H1 (cell line): ENCODE measurements around the gene ADAM12. TPM values are rescaled to one million over a fixed set of nuclear protein-coding genes. Genes with fewer than 3 reads are reported as not detected.

Experiments used
- CTCF ChIA-PET: fragments of 300-600 bp; sonication (Branson Sonifier 250); formaldehyde crosslinking; loops from one replicate; lab custom pipeline; 2021; ENCODE audit not compliant: partially characterized antibody; lab: Charles Lee
- POLR2A ChIA-PET: fragments of 300-600 bp; sonication (Branson Sonifier 250); formaldehyde crosslinking; loops from one replicate; lab custom pipeline; 2021; ENCODE audit warnings: inconsistent platforms; ENCODE audit not compliant: partially characterized antibody; lab: Charles Lee
- DNase-seq, 2 experiments: peaks; one replicate each; pipeline versions ENCODE4 v3.0.0 to v3.0.0-alpha.2; 2010 to 2022; ENCODE audit warnings: low spot score in 2 of 2, low read depth in 1 of 2, mixed read lengths in 1 of 2
- FAIRE-seq: peaks from 2 replicates; lab custom pipeline; 2011; peaks lifted over from hg19 to GRCh38; lab: Jason Lieb, UNC
- H2AFZ ChIP-seq: 2 replicates; pipeline ENCODE4 v1.8.1; 2012; ENCODE audit warnings: low read length, inconsistent platforms
- H2AK5ac ChIP-seq: 2 replicates; pipeline ENCODE4 v1.6.1; 2013; ENCODE audit warnings: low read depth, low read length
- H2BK120ac ChIP-seq: replicated peaks from 2 replicates; pipeline ENCODE3; 2013; ENCODE audit warnings: low read depth, low read length, inconsistent platforms
- H2BK12ac ChIP-seq: 2 replicates; pipeline ENCODE4 v1.6.1; 2013; ENCODE audit warnings: low read depth, low read length
- H2BK15ac ChIP-seq: 2 replicates; pipeline ENCODE4 v1.6.1; 2013; ENCODE audit warnings: low read length
- H2BK20ac ChIP-seq: 2 replicates; pipeline ENCODE4 v1.6.1; 2013; ENCODE audit warnings: low read length
- H2BK5ac ChIP-seq: 2 replicates; pipeline ENCODE4 v1.6.1; 2013; ENCODE audit warnings: low read depth, low read length
- H3K14ac ChIP-seq: 2 replicates; pipeline ENCODE4 v1.6.1; 2013; ENCODE audit warnings: inconsistent platforms; ENCODE audit not compliant: insufficient read length
- H3K18ac ChIP-seq: 2 replicates; pipeline ENCODE4 v1.6.1; 2013; ENCODE audit warnings: low read length; ENCODE audit errors: extremely low read depth
- H3K23ac ChIP-seq: 2 replicates; pipeline ENCODE4 v1.6.1; 2013; ENCODE audit warnings: inconsistent platforms; ENCODE audit not compliant: insufficient read length
- H3K23me2 ChIP-seq: 2 replicates; pipeline ENCODE4 v1.6.1; 2013; ENCODE audit warnings: low read depth, low read length
- H3K27ac ChIP-seq: 2 replicates; pipeline ENCODE4 v1.6.1; 2011; ENCODE audit warnings: low read depth, low read length, inconsistent platforms
- H3K27me3 ChIP-seq, 4 experiments: replicated peaks in 1 of 4; 1 replicate in 1 of 4; 2 replicates in 3 of 4; pipeline versions ENCODE4 v1.6.1 to v1.8.1; 2011 to 2013; ENCODE audit warnings: low read length in 3 of 4, mild to moderate bottlenecking in 3 of 4, inconsistent platforms in 2 of 4, mixed read lengths in 2 of 4, moderate library complexity in 1 of 4; ENCODE audit not compliant: control insufficient read depth in 3 of 4, insufficient read depth in 3 of 4; ENCODE audit errors: extremely low read depth in 1 of 4
- H3K36me3 ChIP-seq, 4 experiments: 2 replicates each; pipeline versions ENCODE4 v1.6.1 to v1.8.1; 2011 to 2013; ENCODE audit warnings: mild to moderate bottlenecking in 4 of 4, low read length in 3 of 4, moderate library complexity in 2 of 4, control low read depth in 1 of 4, inconsistent platforms in 1 of 4; ENCODE audit not compliant: insufficient read depth in 4 of 4, control insufficient read depth in 2 of 4
- H3K4ac ChIP-seq: replicated peaks from 2 replicates; pipeline ENCODE3; 2013; ENCODE audit warnings: low read length, low read depth, mixed read lengths, inconsistent platforms; ENCODE audit not compliant: insufficient read length
- H3K4me1 ChIP-seq, 4 experiments: replicated peaks in 1 of 4; 1 replicate in 1 of 4; 2 replicates in 3 of 4; pipeline versions ENCODE4 v1.6.1 to v1.8.1; 2011 to 2013; ENCODE audit warnings: low read length in 3 of 4, inconsistent platforms in 2 of 4, mixed read lengths in 1 of 4; ENCODE audit not compliant: insufficient read depth in 4 of 4, control insufficient read depth in 3 of 4
- H3K4me2 ChIP-seq, 2 experiments: 2 replicates each; pipeline versions ENCODE4 v1.6.1 to v1.8.1; 2011 to 2013; ENCODE audit warnings: low read depth in 2 of 2, low read length in 2 of 2, control low read depth in 1 of 2, inconsistent platforms in 1 of 2, mild to moderate bottlenecking in 1 of 2; ENCODE audit not compliant: insufficient read depth in 1 of 2
- H3K4me3 ChIP-seq, 4 experiments: fragments of 200-600, 300-600 bp in 1 of 4; sonication (generic), shearing (Covaris generic), sonication (Bioruptor Twin) in 1 of 4; 2 replicates each; pipeline versions ENCODE4 v1.5.1 to v1.8.1; 2011 to 2016; ENCODE audit warnings: low read length in 4 of 4, low read depth in 3 of 4, control low read depth in 2 of 4, inconsistent platforms in 2 of 4, mild to moderate bottlenecking in 2 of 4, mixed read lengths in 1 of 4, moderate library complexity in 1 of 4; ENCODE audit not compliant: insufficient read depth in 2 of 4; ENCODE audit errors: extremely low read depth in 1 of 4
- H3K56ac ChIP-seq: replicated peaks from 2 replicates; pipeline ENCODE3; 2013; ENCODE audit warnings: low read depth, mild to moderate bottlenecking, mixed read lengths, low read length, inconsistent platforms; ENCODE audit not compliant: insufficient read length
- H3K79me1 ChIP-seq: 2 replicates; pipeline ENCODE4 v1.6.1; 2013; ENCODE audit warnings: low read depth, low read length, control low read depth
- H3K79me2 ChIP-seq, 2 experiments: 2 replicates each; pipeline versions ENCODE4 v1.6.1 to v1.8.1; 2012 to 2013; ENCODE audit warnings: low read length in 2 of 2, mild to moderate bottlenecking in 2 of 2, inconsistent platforms in 1 of 2; ENCODE audit not compliant: insufficient read depth in 2 of 2, control insufficient read depth in 1 of 2
- H3K9ac ChIP-seq, 4 experiments: replicated peaks in 1 of 4; 1 replicate in 1 of 4; 2 replicates in 3 of 4; pipeline versions ENCODE4 v1.6.1 to v1.8.1; 2011 to 2013; ENCODE audit warnings: low read depth in 3 of 4, low read length in 3 of 4, control low read depth in 2 of 4, mild to moderate bottlenecking in 2 of 4, moderate library complexity in 2 of 4, inconsistent platforms in 1 of 4; ENCODE audit errors: extremely low read depth in 1 of 4
- H3K9me3 ChIP-seq, 2 experiments: 2 replicates each; pipeline versions ENCODE4 v1.6.1 to v1.8.1; 2012 to 2013; ENCODE audit warnings: mild to moderate bottlenecking in 2 of 2, moderate library complexity in 2 of 2, control low read depth in 1 of 2, inconsistent platforms in 1 of 2, low read depth in 1 of 2, low read length in 1 of 2, mixed read lengths in 1 of 2; ENCODE audit not compliant: insufficient read depth in 2 of 2
- H4K20me1 ChIP-seq, 2 experiments: replicated peaks in 1 of 2; 2 replicates each; pipeline versions ENCODE3 to v1.8.1; 2011 to 2013; ENCODE audit warnings: inconsistent platforms in 2 of 2, low read length in 2 of 2, mild to moderate bottlenecking in 1 of 2; ENCODE audit not compliant: insufficient read depth in 2 of 2, control insufficient read depth in 1 of 2
- H4K5ac ChIP-seq: 2 replicates; pipeline ENCODE4 v1.6.1; 2013; ENCODE audit warnings: low read length, low read depth, mixed read lengths, inconsistent platforms; ENCODE audit not compliant: insufficient read length
- H4K8ac ChIP-seq: 2 replicates; pipeline ENCODE4 v1.8.0; 2013; ENCODE audit warnings: mild to moderate bottlenecking, moderate library complexity, low read length, inconsistent platforms; ENCODE audit not compliant: insufficient read depth; ENCODE audit errors: extremely low read depth
- H4K91ac ChIP-seq: replicated peaks from 2 replicates; pipeline ENCODE3; 2013; ENCODE audit warnings: low read length, mixed read lengths, inconsistent platforms; ENCODE audit not compliant: insufficient read length
- BCL11A ChIP-seq, 2 experiments: IDR thresholded peaks; one replicate each; pipeline ENCODE4 v1.6.1; 2011; ENCODE audit warnings: low read depth in 2 of 2, low read length in 2 of 2, mild to moderate bottlenecking in 2 of 2
- CREB1 ChIP-seq: IDR thresholded peaks from 2 replicates; pipeline ENCODE4 v1.6.1; 2012; ENCODE audit warnings: inconsistent platforms
- EGR1 ChIP-seq: IDR thresholded peaks from 2 replicates; pipeline ENCODE4 v1.6.1; 2011; ENCODE audit warnings: low read depth, low read length, borderline replicate concordance
- EZH2 ChIP-seq: fragments of 200-600 bp; sonication (generic); IDR thresholded peaks from 2 replicates; pipeline ENCODE4 v1.7.1; 2012; ENCODE audit warnings: low read depth, mild to moderate bottlenecking, moderate library complexity, low read length, inconsistent platforms; ENCODE audit not compliant: severe bottlenecking
- GTF2F1 ChIP-seq: IDR thresholded peaks from 2 replicates; pipeline ENCODE4 v1.6.1; 2012; ENCODE audit warnings: low read depth, low read length, improper control_type of control experiment, borderline replicate concordance
- HDAC2 ChIP-seq, 2 experiments: fragments of 300-600 bp in 1 of 2; sonication (generic) in 1 of 2; IDR thresholded peaks; 2 replicates each; pipeline ENCODE4 v1.6.1; 2011 to 2012; ENCODE audit warnings: low read depth in 2 of 2, low read length in 2 of 2, mild to moderate bottlenecking in 2 of 2, moderate library complexity in 2 of 2, borderline replicate concordance in 1 of 2, inconsistent platforms in 1 of 2
- NANOG ChIP-seq: IDR thresholded peaks from 2 replicates; pipeline ENCODE4 v1.6.1; 2011; ENCODE audit warnings: low read length, low read depth, mild to moderate bottlenecking, inconsistent platforms; ENCODE audit not compliant: insufficient read depth, poor library complexity, severe bottlenecking
- POLR2AphosphoS5 ChIP-seq: IDR thresholded peaks from 2 replicates; pipeline ENCODE4 v1.6.1; 2011; ENCODE audit warnings: low read depth, low read length
- RBBP5 ChIP-seq: IDR thresholded peaks from 2 replicates; pipeline ENCODE4 v1.7.1; 2012; ENCODE audit warnings: low read depth, mild to moderate bottlenecking, inconsistent platforms, low read length, moderate library complexity, borderline replicate concordance
- RFX5 ChIP-seq: IDR thresholded peaks from 2 replicates; pipeline ENCODE4 v1.6.1; 2011; ENCODE audit warnings: low read depth, low read length, improper control_type of control experiment, borderline replicate concordance
- SIRT6 ChIP-seq: IDR thresholded peaks from one replicate; pipeline ENCODE4 v1.7.1; 2012; ENCODE audit warnings: low read length, inconsistent platforms
- TEAD4 ChIP-seq: IDR thresholded peaks from 2 replicates; pipeline ENCODE4 v1.6.1; 2012; ENCODE audit warnings: low read depth, low read length, inconsistent platforms, mixed read lengths
- WGBS, 2 experiments: shearing (Covaris generic) in 1 of 2; methylation state at CpG; one replicate each; pipeline versions ENCODE4 v1.1.6 to v1.1.7; 2013 to 2015; ENCODE audit warnings: low lambda C conversion rate in 2 of 2, mixed read lengths in 2 of 2, inconsistent platforms in 1 of 2, low coverage in 1 of 2, missing lambda C conversion rate in 1 of 2; ENCODE audit not compliant: insufficient replicate concordance in 2 of 2, insufficient coverage in 1 of 2, insufficient read length in 1 of 2; ENCODE audit errors: extremely low coverage in 1 of 2, missing lambda C conversion rate in 1 of 2; 5-methylcytosine and 5-hydroxymethylcytosine counted together
- polyA plus RNA-seq, 7 experiments: library from polyadenylated mRNA; depleted of rRNA in 3 of 7; stranded (reverse) in 5 of 7; unstranded in 2 of 7; fragments of >200 nt in 5 of 7; fragments of 200-250 nt in 2 of 7; gene quantifications; 1 replicate in 5 of 7; 2 replicates in 1 of 7; 4 replicates in 1 of 7; pipeline versions ENCODE4 v1.2.1 to v1.2.3, GENCODE V29; 2011 to 2013; ENCODE audit warnings: missing spikeins in 2 of 7, mixed read lengths in 2 of 7
- total RNA-seq: library from RNA; stranded (reverse); fragmentation: NEBNext Ultra II Directional; extraction: Animal tissue kit (Norgen Biotek cat#: 25700); gene quantifications from 2 replicates; pipeline ENCODE4 v1.2.1, GENCODE V29; 2021

The ADAM12 gene
- total and polyA plus RNA-seq, 2 of the 8 experiments (the other 6 are each of a cell fraction or from before 2014, with no cell fraction given) = 0.07 to 0.17 TPM

DNA sequence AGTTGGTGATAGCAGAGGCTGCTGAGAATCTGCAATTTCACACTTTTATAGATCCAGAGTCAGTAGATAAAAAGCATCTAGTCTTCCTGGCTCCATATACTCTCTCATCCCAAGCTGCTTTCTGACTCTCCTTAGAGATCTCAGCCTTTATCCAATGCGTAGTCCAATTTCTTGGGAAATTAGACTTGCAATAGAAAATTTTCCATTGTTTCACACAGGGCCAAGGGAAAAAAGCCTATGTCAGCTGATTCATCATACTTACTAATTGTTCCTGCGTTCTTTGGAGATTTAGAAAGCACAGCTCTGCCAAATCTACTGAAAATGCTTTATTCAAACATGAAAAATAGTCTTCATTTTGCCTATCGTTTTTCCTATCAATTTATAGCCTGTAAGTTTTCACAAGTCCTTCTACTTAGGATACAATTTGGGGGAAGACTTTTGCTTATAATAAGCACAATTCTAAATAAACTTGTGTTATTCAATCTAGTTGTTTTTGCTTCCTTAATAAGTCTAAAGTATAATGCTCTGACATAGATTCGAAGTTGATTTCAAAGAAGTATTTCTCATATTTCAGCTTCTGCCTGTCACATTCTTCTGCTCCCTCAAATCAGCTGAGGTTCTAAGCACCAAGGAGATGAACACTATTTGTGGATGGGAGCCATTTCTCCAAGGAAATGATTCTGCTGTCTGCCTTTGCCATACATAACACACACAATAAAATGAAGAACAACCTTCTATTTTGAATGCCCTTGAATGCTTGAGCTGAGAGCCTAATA, 165.4 kb downstream of the ADAM12 start:
- H2BK12ac ChIP-seq = no peak overlapping the region
- CTCF ChIA-PET = interaction anchor here (1.0 to 1.7 kb wide), 2 partner anchors 12 to 17 kb away, joined by 3 to 4 read pairs; no protein-coding TSS in a partner anchor
- no peak overlapping the region for H3K4ac ChIP-seq
- no peaks in the 10 kb centered on the region for H4K20me1 ChIP-seq
- H3K18ac ChIP-seq = no peak overlapping the region
- H3K27ac ChIP-seq = no peak overlapping the region
- no peak overlapping the region for H2AFZ ChIP-seq
- H2AK5ac ChIP-seq = no peak overlapping the region
- WGBS, 2 experiments = 87% methylated on average over 4 of the region's 4 CpGs; no CpG with 5 or more reads in 1 of the 2 experiments
- H3K9ac ChIP-seq = no peak overlapping the region
- no peak overlapping the region for H3K56ac ChIP-seq
- no peak overlapping the region for H3K14ac ChIP-seq
- no peak for FAIRE-seq
- H3K23me2 ChIP-seq = no peaks in the 10 kb centered on the region; the same call in 1 of the 2 replicates
- no peak overlapping the region for H2BK20ac ChIP-seq
- no peak overlapping the region for H4K91ac ChIP-seq
- no peak overlapping the region for H3K4me2 ChIP-seq
- H3K36me3 ChIP-seq = no peaks in the 10 kb centered on the region
- H3K79me1 ChIP-seq = no peaks in the 10 kb centered on the region
- no peak overlapping the region for H2BK5ac ChIP-seq
- H3K4me3 ChIP-seq = no peak overlapping the region
- no peak overlapping the region for H2BK120ac ChIP-seq
- no peaks in the 10 kb centered on the region for H3K9me3 ChIP-seq
- no peak overlapping the region for H4K8ac ChIP-seq
- POLR2A ChIA-PET = no interaction called here
- no peak overlapping the region for H4K5ac ChIP-seq
- no peaks in the 10 kb centered on the region for H3K79me2 ChIP-seq
- H2BK15ac ChIP-seq = no peak overlapping the region
- no peaks in the 10 kb centered on the region for H3K27me3 ChIP-seq
- H3K23ac ChIP-seq = no peak overlapping the region
- H3K4me1 ChIP-seq = peaks cover 0 to 5% (median 0%) of the 10 kb centered on the region in 4 experiments; a peak in 1 of 7 replicates
- no peak for DNase-seq
- no peak for TF ChIP-seq TEAD4
- TF ChIP-seq HDAC2 (IDR thresholded peaks at IDR 0.05; ENCODE audit: borderline replicate concordance in 1 of 2, low read depth in 2 of 2, low read length in 2 of 2) = no peak
- TF ChIP-seq GTF2F1 = no peak
- no peak for TF ChIP-seq CREB1
- TF ChIP-seq EGR1 = no peak
- no peak for TF ChIP-seq RFX5
- TF ChIP-seq RBBP5 = no peak
- no peak for TF ChIP-seq SIRT6
- no peak for TF ChIP-seq POLR2AphosphoS5
- no peak for TF ChIP-seq EZH2
- no peak for TF ChIP-seq BCL11A (IDR thresholded peaks at IDR 0.05; ENCODE audit: low read depth in 2 of 2, low read length in 2 of 2)
- TF ChIP-seq NANOG = no peak
